ENCODE measurements around the gene VEPH1. TPM values are rescaled to one million over a fixed set of nuclear protein-coding genes. Genes with fewer than 3 reads are reported as not detected.

Gene VEPH1
- total RNA-seq, 1 donor from 2014 or later = 3.7 TPM

- TF ChIP-seq CTCF (conservative IDR thresholded peaks at IDR 0.05; ENCODE audit: low read depth, low read length) = no peak
- H3K4me3 ChIP-seq (ENCODE audit: low read depth, low read length) = no peak overlapping the region
- DNase-seq (ENCODE audit: low read depth) = no peak
Observed at GRCh38 chr3:157526036-157526435, 22.8 kb upstream of the VEPH1 start.

GRCh38 chr3:157523814-157524213 lies 20.6 kb upstream of the VEPH1 start:
- DNase-seq (ENCODE audit: low read depth) = no peak
- H3K4me3 ChIP-seq (ENCODE audit: low read depth, low read length) = no peak overlapping the region
- no peak for TF ChIP-seq CTCF (conservative IDR thresholded peaks at IDR 0.05; ENCODE audit: low read depth, low read length)

GRCh38 chr3:157522648-157523047 lies 19.4 kb upstream of the VEPH1 start:
- H3K4me3 ChIP-seq (ENCODE audit: low read depth, low read length) = no peak overlapping the region
- DNase-seq (ENCODE audit: low read depth) = no peak
- TF ChIP-seq CTCF (conservative IDR thresholded peaks at IDR 0.05; ENCODE audit: low read depth, low read length) = no peak

- H3K4me3 ChIP-seq (ENCODE audit: low read depth, low read length) = no peak overlapping the region
- no peak for DNase-seq (ENCODE audit: low read depth)
- TF ChIP-seq CTCF (conservative IDR thresholded peaks at IDR 0.05; ENCODE audit: low read depth, low read length) = no peak
Observed at GRCh38 chr3:157520485-157521150, 17.4 kb upstream of the VEPH1 start.

GRCh38 chr3:157518881-157519280 lies 15.7 kb upstream of the VEPH1 start:
- H3K4me3 ChIP-seq (ENCODE audit: low read depth, low read length) = no peak overlapping the region
- DNase-seq (ENCODE audit: low read depth) = no peak
- no peak for TF ChIP-seq CTCF (conservative IDR thresholded peaks at IDR 0.05; ENCODE audit: low read depth, low read length)

GRCh38 chr3:157516928-157517327 lies 13.7 kb upstream of the VEPH1 start:
- no peak for DNase-seq (ENCODE audit: low read depth)
- TF ChIP-seq CTCF (conservative IDR thresholded peaks at IDR 0.05; ENCODE audit: low read depth, low read length) = no peak
- no peak overlapping the region for H3K4me3 ChIP-seq (ENCODE audit: low read depth, low read length)

GRCh38 chr3:157515398-157515797 lies 12.2 kb upstream of the VEPH1 start:
- no peak overlapping the region for H3K4me3 ChIP-seq (ENCODE audit: low read depth, low read length)
- TF ChIP-seq CTCF (conservative IDR thresholded peaks at IDR 0.05; ENCODE audit: low read depth, low read length) = no peak
- no peak for DNase-seq (ENCODE audit: low read depth)
